ENCODE data around the gene DPP6.

DPP6 gene

GRCh38 chr7:154905615-154906014 is 853.4 kb downstream of the DPP6 start:
- no peak for DNase-seq
- Histone ChIP-seq H3K4me1 (no peaks in the 10 kb centered on the region), H3K4me3 (ENCODE audit: low read depth, low read length) (no peak overlapping the region), H3K36me3 (no peaks in the 10 kb centered on the region), H3K9me3 (no peaks in the 10 kb centered on the region; the same call in 1 of the 2 replicates), H3K27me3 (no peaks in the 10 kb centered on the region)
- TF ChIP-seq CTCF (IDR thresholded peaks at IDR 0.05; ENCODE audit: low read depth, low read length) = no peak

DNA sequence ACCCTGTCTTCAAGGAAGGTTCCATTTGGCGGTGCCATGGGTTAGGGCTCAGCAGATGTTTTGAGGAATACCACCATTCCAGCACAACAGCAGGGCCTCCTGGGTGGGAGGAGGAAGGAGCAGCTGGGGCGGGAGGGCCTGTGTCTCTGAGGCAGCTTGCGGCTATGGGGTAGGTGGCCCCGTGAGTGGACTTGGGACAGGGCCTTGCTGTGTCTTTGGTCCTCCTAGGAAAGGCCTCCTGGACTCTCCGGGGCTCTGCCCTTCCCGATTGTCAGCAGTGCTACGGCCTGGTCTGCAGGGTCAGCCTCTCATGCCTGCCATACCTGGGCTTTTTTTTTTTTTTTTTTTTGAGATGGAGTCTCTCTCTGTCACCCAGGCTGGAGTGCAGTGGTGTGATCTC is 854.0 kb downstream of the DPP6 start:
- no peaks in the 10 kb centered on the region for H3K27me3 ChIP-seq
- TF ChIP-seq CTCF (IDR thresholded peaks at IDR 0.05; ENCODE audit: low read depth, low read length) = no peak
- DNase-seq = no peak
- no peaks in the 10 kb centered on the region for H3K36me3 ChIP-seq
- peaks cover 3% of the 10 kb centered on the region for H3K9me3 ChIP-seq
- no peak overlapping the region for H3K4me3 ChIP-seq (ENCODE audit: low read depth, low read length)
- no peaks in the 10 kb centered on the region for H3K4me1 ChIP-seq

DNA sequence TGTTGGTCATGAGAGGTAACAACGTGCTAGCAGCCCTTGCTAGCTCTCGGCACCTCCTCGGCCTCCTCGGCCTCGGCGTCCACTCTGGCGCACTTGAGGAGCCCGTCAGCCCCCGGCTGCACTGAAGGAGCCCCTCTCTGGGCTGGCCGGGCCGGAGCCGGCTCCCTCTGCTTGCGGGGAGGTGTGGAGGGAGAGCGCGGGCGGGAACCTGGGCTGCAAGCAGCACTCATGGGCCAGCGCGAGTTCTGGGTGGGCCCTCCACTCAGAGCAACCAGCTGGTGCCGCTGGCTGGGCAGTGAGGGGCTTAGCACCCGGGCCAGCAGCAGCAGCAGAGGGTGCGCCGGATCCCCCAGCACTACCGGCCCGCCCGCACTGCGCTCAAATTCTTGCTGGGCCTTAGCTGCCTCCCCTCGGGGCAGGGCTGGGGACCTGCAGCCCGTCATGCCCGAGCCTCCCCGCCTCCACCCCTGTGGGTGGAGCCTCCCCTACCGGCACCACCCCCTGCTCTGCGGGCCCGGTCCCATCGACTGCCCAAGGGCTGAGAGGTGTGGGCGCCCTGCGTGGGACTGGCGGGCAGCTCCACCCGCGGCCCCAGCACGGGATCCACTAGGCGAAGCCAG is 854.6 kb downstream of the DPP6 start:
- Histone ChIP-seq H3K4me1 (no peaks in the 10 kb centered on the region), H3K9me3 (peaks cover 3% of the 10 kb centered on the region), H3K27me3 (no peaks in the 10 kb centered on the region), H3K36me3 (no peaks in the 10 kb centered on the region), H3K4me3 (ENCODE audit: low read depth, low read length) (no peak overlapping the region)
- no peak for DNase-seq
- no peak for TF ChIP-seq CTCF (IDR thresholded peaks at IDR 0.05; ENCODE audit: low read depth, low read length)

DNA sequence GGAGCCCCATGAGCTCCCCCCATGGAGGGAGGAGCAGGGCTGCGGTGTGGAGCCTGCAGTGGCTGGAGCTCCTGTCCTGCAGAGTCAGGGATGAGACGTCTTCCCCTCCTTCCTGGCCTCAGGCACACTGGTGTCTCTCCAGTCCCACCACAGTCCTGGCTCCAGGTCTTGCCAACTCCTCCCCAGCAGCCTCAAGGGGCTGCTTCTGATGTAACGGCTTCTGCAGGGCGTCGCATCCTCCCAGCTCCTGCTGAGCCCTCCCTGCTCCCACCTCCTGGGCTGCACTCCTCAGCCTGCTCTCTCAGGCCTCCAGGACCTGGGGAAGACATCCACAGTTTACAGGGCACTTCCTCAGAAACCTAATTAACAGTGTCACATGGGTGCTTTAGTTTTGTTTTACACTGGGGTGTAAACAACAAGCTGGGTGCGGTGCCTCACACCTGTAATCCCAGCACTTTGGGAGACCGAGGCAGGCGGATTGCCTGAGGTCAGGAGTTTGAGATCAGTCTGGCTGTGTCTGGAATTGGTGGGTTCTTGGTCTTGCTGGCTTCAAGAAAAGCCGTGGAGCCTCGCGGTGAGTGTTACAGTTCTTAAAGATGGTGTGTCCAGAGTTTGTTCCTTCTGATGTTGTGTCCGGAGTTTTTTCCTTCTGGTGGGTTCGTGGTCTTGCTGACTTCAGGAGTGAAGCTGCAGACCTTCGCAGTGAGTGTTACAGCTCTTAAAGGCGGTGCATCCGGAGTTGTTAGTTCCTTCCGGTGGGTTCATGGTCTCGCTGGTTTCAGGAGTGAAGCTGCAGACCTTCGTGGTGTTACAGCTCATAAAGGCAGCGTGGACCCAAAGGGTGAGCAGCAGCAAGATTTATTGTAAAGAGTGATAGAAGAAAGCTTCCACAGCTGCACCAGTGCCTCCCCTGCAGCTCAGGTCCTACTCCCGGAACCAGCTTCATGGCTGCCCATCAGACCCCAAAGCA is 855.7 kb downstream of the DPP6 start:
- H3K36me3 ChIP-seq = no peaks in the 10 kb centered on the region
- H3K27me3 ChIP-seq = no peaks in the 10 kb centered on the region
- DNase-seq = no peak
- no peaks in the 10 kb centered on the region for H3K4me1 ChIP-seq
- no peak overlapping the region for H3K4me3 ChIP-seq (ENCODE audit: low read depth, low read length)
- no peak for TF ChIP-seq CTCF (IDR thresholded peaks at IDR 0.05; ENCODE audit: low read depth, low read length)
- peaks cover 3% of the 10 kb centered on the region for H3K9me3 ChIP-seq

GRCh38 chr7:154909241-154910105 is 857.3 kb downstream of the DPP6 start:
- TF ChIP-seq CTCF (IDR thresholded peaks at IDR 0.05; ENCODE audit: low read depth, low read length) = no peak
- Histone ChIP-seq H3K9me3 (peaks cover 3% of the 10 kb centered on the region), H3K4me3 (ENCODE audit: low read depth, low read length) (no peak overlapping the region), H3K36me3 (no peaks in the 10 kb centered on the region), H3K4me1 (no peaks in the 10 kb centered on the region), H3K27me3 (no peaks in the 10 kb centered on the region)
- DNase-seq = no peak

All from BE2C (cell line).